GM21360 (cell line): ENCODE measurements around the gene SYCN.

Experiments
- ATAC-seq: cut with Tn5 transposase; IDR thresholded peaks from one replicate; pipeline ENCODE4 v1.9.1; 2021; ENCODE audit warnings: mild to moderate bottlenecking, moderate library complexity; ENCODE audit not compliant: unreplicated experiment

The SYCN gene

DNA sequence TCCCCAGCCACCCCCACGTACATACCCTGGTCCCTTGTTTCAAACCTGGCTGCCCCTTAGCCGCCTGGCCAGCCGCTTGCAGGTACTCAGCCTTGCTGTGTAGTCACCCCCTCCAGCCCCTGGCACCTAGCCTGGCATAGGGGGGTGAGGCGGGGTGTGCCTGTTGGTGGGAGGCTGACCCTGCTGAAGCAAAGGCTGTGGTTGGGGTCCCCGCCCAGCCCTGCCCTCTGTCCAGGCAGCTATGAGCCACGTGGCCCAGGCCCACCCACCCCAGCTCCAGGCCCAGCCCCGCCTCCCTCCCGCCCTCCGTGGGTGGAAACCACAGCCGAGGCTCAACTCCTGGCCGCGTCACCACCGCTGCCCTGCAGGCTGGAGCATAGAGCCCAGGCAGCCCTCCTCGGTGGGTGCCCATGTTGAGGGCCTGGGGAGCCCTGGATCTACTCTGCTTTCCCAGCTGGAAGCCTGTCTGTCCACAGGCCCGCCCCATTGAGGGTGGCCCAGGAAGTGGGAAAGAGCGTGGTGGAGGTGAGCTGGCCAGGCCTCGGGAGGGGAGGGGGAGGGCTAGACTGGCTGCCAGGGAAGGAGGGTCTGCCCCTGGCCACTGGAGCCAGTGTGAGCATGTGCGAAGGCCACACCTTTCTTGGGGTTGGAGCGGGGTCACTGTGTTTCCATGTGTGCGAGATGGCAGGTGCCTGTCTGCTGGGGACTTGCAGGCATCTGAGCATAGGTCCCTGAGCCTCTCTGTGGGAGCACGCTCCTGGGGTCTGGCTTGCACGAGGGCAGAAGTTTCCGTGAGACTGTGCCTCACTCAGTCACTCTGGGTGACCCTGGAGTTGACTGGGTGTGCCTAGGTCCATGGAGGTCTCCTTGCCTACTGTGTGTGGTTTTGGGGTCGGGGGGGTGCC lies 47.5 kb downstream of the SYCN start:
- no peak for ATAC-seq

GRCh38 chr19:39155741-39156140 lies 48.3 kb downstream of the SYCN start:
- no peak for ATAC-seq

DNA sequence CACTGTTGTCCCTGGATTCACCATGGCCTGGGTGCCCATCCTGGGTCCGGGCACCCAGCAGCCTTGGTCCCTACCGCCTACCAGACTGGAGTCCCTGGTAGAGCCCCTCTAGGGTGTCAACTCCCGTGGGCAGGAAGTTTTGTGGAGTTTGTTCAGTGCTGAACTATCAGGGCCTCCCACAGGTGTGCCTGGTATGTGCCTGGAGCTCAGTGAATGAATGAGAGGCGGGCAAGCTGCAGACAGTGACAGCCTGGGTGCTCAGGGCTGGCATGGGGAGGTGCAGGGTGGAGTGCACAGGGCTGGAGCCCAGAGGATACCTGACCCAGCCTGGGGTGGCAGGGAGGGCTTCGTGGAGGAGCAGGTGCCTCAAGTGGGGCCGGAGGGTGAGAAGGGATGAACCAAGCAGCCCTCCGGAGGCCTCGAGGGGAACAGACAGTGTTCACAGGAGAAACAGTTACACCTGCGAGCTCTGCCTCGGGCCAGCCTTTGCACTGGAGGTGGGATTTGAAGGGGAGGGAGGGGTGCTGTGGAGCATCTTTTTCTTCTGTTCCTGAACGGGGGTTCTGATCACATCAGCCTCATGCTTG lies 48.9 kb downstream of the SYCN start:
- ATAC-seq: no peak

- ATAC-seq: no peak
Observed at GRCh38 chr19:39154629-39155100, 49.4 kb downstream of the SYCN start.

GRCh38 chr19:39154100-39154628 lies 49.9 kb downstream of the SYCN start:
- ATAC-seq: no peak
